ENCODE data around the gene EYS. TPM values are rescaled to one million over a fixed set of nuclear protein-coding genes. Genes with fewer than 3 reads are reported as not detected.

EYS gene
- total and polyA plus RNA-seq, 4 donors = 0.08 to 0.63 (median 0.36) TPM

GRCh38 chr6:63824722-63825121, 1882.3 kb downstream of the EYS start:
- Histone ChIP-seq H3K4me3 (ENCODE audit: low read depth in 1 of 3, low read length in 3 of 3) (no peak overlapping the region), H3K9me3 (ENCODE audit: control insufficient read depth in 4 of 4, low read length in 3 of 4) (peaks cover 0 to 3% (median 0%) of the 10 kb centered on the region in 4 donors), H3K27ac (ENCODE audit: low read depth in 1 of 2, low read length in 2 of 2) (no peak overlapping the region), H3K36me3 (ENCODE audit: control insufficient read depth in 4 of 4, insufficient read depth in 3 of 4, low read depth in 1 of 4, low read length in 3 of 4) (no peaks in the 10 kb centered on the region), H3K9ac (ENCODE audit: low read depth in 1 of 2, low read length in 2 of 2) (no peak overlapping the region), H3K4me1 (ENCODE audit: control insufficient read depth in 4 of 4, insufficient read depth in 4 of 4, low read length in 3 of 4) (no peaks in the 10 kb centered on the region), H3K27me3 (ENCODE audit: control insufficient read depth in 4 of 4, insufficient read depth in 4 of 4, low read length in 3 of 4) (no peaks in the 10 kb centered on the region)
- DNase-seq (ENCODE audit: low spot score) = no peak
- TF ChIP-seq NR2F2 (IDR thresholded peaks at IDR 0.05) (no peak), ZBTB33 (IDR thresholded peaks at IDR 0.05) (no peak)
- 84% methylated on average over 6 of the region's 6 CpGs for WGBS

- Histone ChIP-seq H3K27ac (ENCODE audit: low read depth in 1 of 2, low read length in 2 of 2) (no peak overlapping the region), H3K4me1 (ENCODE audit: control insufficient read depth in 4 of 4, insufficient read depth in 4 of 4, low read length in 3 of 4) (no peaks in the 10 kb centered on the region), H3K4me3 (ENCODE audit: low read depth in 1 of 3, low read length in 3 of 3) (no peak overlapping the region), H3K9ac (ENCODE audit: low read depth in 1 of 2, low read length in 2 of 2) (no peak overlapping the region), H3K9me3 (ENCODE audit: control insufficient read depth in 4 of 4, low read length in 3 of 4) (no peaks in the 10 kb centered on the region), H3K36me3 (ENCODE audit: control insufficient read depth in 4 of 4, insufficient read depth in 3 of 4, low read depth in 1 of 4, low read length in 3 of 4) (no peaks in the 10 kb centered on the region), H3K27me3 (ENCODE audit: control insufficient read depth in 4 of 4, insufficient read depth in 4 of 4, low read length in 3 of 4) (no peaks in the 10 kb centered on the region)
- 91% methylated on average over 1 of the region's 1 CpG for WGBS
- TF ChIP-seq NR2F2 (IDR thresholded peaks at IDR 0.05) (no peak), ZBTB33 (IDR thresholded peaks at IDR 0.05) (no peak), JUND (IDR thresholded peaks at IDR 0.05) (no peak), SP1 (IDR thresholded peaks at IDR 0.05) (no peak), RXRA (IDR thresholded peaks at IDR 0.05) (no peak), ATF3 (IDR thresholded peaks at IDR 0.05) (no peak), RAD21 (IDR thresholded peaks at IDR 0.05) (no peak)
- no peak for DNase-seq (ENCODE audit: low spot score)
Observed at GRCh38 chr6:63821442-63821841, 1885.6 kb downstream of the EYS start.

GRCh38 chr6:63819831-63820230, 1887.2 kb downstream of the EYS start:
- TF ChIP-seq HNF4G (IDR thresholded peaks at IDR 0.05) (no peak), SP1 (IDR thresholded peaks at IDR 0.05) (no peak), MAX (IDR thresholded peaks at IDR 0.05) (no peak), JUND (IDR thresholded peaks at IDR 0.05) (no peak), CTCF (IDR thresholded peaks at IDR 0.05; ENCODE audit: low read depth, low read length, missing input control) (no peak), HNF4A (conservative IDR thresholded peaks at IDR 0.05) (no peak), RXRA (IDR thresholded peaks at IDR 0.05) (no peak), REST (IDR thresholded peaks at IDR 0.05) (no peak), FOXA1 (IDR thresholded peaks at IDR 0.05) (no peak), GABPA (IDR thresholded peaks at IDR 0.05 in 1 of 2, conservative IDR thresholded peaks at IDR 0.05 in 1 of 2) (no peak), RAD21 (IDR thresholded peaks at IDR 0.05) (no peak), NR2F2 (IDR thresholded peaks at IDR 0.05) (no peak), ATF3 (IDR thresholded peaks at IDR 0.05) (no peak)
- H3K36me3 ChIP-seq (ENCODE audit: control insufficient read depth in 4 of 4, insufficient read depth in 3 of 4, low read depth in 1 of 4, low read length in 3 of 4) = no peaks in the 10 kb centered on the region
- no peak overlapping the region for H3K27ac ChIP-seq (ENCODE audit: low read depth in 1 of 2, low read length in 2 of 2)
- no peak overlapping the region for H3K4me3 ChIP-seq (ENCODE audit: low read depth in 1 of 3, low read length in 3 of 3)
- WGBS = 75% methylated on average over 1 of the region's 1 CpG
- no peak overlapping the region for H3K9ac ChIP-seq (ENCODE audit: low read depth in 1 of 2, low read length in 2 of 2)
- no peaks in the 10 kb centered on the region for H3K9me3 ChIP-seq (ENCODE audit: control insufficient read depth in 4 of 4, low read length in 3 of 4)
- no peak for DNase-seq (ENCODE audit: low spot score)
- no peaks in the 10 kb centered on the region for H3K4me1 ChIP-seq (ENCODE audit: control insufficient read depth in 4 of 4, insufficient read depth in 4 of 4, low read length in 3 of 4)
- H3K27me3 ChIP-seq (ENCODE audit: control insufficient read depth in 4 of 4, insufficient read depth in 4 of 4, low read length in 3 of 4) = no peaks in the 10 kb centered on the region
